ENCODE data around the gene TMEM11. TPM values are rescaled to one million over a fixed set of nuclear protein-coding genes. Genes with fewer than 3 reads are reported as not detected.

Gene TMEM11, protein sequence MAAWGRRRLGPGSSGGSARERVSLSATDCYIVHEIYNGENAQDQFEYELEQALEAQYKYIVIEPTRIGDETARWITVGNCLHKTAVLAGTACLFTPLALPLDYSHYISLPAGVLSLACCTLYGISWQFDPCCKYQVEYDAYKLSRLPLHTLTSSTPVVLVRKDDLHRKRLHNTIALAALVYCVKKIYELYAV
- 10 to 100 TPM; 28.6 to 44.8 TPM for total RNA-seq

DNA sequence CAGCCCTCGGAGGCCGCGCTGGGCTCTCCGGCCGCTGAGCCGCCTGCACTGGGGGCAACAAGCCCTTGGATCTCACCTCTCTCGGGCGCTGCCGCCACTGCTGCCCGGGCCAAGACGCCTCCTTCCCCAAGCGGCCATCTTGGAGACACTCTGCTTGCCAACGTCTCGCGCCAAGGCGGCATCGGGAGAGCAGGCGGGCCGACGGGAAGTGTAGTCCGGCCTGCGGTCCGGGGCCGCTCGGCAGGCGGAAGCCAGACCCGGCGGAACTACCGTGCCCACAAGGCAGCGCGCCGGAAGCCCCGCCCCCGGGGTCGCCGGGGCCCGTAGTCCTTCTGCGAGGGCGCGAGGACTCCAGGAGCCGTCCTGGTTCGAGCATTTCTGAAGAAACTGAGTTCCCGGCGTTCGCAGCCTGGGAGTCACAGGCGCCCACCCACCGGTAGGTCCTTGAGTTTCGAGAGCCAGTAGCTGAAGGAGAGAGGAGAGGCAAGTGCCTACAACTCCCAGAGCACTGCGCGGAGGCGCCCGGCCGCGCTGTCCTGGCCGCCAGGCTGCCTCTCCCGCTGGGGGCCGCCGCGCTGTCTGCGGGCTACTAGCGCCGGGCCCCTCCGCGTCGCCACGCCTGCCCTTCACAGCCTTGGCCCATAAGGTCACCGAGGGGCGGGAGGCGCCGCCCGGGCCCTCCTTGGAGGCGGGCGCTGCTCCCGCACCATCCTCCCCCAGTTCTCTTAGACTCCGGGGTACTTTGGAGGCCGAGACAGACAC lies at the start of gene TMEM11:
TMEM11 (minus strand) TSS at position 147 of the 762 bp plus-strand sequence; CDS start at position 138, 9 bp downstream.
- DNase-seq: peak; percentile 94
- Histone ChIP-seq H3K9ac (ENCODE audit: low read depth in 2 of 2, low read length in 2 of 2) (peak within 1 kb of the TSS; percentile 91 to 95), H3K27me3 (no peaks in the 10 kb centered on the region), H3K9me3 (no peaks in the 10 kb centered on the region), H3K4me1 (peaks cover 22% of the 10 kb centered on the region), H3K36me3 (no peaks in the 10 kb centered on the region), H3K4me3 (peak within 1 kb of the TSS; percentile 97), H3K27ac (peak within 1 kb of the TSS; percentile 90)
- intact Hi-C loops (cut with DNase I): no loop called here
- TF ChIP-seq, protein P1, sequence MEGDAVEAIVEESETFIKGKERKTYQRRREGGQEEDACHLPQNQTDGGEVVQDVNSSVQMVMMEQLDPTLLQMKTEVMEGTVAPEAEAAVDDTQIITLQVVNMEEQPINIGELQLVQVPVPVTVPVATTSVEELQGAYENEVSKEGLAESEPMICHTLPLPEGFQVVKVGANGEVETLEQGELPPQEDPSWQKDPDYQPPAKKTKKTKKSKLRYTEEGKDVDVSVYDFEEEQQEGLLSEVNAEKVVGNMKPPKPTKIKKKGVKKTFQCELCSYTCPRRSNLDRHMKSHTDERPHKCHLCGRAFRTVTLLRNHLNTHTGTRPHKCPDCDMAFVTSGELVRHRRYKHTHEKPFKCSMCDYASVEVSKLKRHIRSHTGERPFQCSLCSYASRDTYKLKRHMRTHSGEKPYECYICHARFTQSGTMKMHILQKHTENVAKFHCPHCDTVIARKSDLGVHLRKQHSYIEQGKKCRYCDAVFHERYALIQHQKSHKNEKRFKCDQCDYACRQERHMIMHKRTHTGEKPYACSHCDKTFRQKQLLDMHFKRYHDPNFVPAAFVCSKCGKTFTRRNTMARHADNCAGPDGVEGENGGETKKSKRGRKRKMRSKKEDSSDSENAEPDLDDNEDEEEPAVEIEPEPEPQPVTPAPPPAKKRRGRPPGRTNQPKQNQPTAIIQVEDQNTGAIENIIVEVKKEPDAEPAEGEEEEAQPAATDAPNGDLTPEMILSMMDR (IDR thresholded peaks at IDR 0.05): no peak

DNA sequence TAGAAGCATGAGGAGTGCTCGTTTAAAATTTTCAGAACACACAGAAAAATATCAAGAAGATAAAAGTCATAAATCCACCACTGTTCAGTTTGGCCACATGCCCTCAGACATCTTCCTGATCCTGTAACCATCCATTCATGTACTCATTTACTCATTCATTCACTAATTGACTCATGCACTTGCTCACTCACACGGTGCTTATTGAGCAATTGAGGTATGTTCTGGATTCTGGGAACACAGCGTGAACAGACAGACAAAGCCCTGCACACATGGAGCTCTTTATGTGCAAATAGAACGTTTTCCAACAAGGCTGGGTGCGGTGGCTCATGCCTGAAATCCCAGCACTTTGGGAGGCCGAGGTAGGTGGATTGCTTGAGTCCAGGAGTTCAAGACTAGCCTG lies 49.4 kb upstream of the TMEM11 start:
- intact Hi-C loops (cut with DNase I): no loop called here
- no peaks in the 10 kb centered on the region for H3K36me3 ChIP-seq
- no peaks in the 10 kb centered on the region for H3K4me1 ChIP-seq
- no peaks in the 10 kb centered on the region for H3K27me3 ChIP-seq
- no peak overlapping the region for H3K27ac ChIP-seq
- no peak overlapping the region for H3K9ac ChIP-seq (ENCODE audit: low read depth in 2 of 2, low read length in 2 of 2)
- TF ChIP-seq, protein P1 (IDR thresholded peaks at IDR 0.05): no peak
- H3K4me3 ChIP-seq: no peak overlapping the region
- H3K9me3 ChIP-seq: no peaks in the 10 kb centered on the region
- no peak for DNase-seq

DNA sequence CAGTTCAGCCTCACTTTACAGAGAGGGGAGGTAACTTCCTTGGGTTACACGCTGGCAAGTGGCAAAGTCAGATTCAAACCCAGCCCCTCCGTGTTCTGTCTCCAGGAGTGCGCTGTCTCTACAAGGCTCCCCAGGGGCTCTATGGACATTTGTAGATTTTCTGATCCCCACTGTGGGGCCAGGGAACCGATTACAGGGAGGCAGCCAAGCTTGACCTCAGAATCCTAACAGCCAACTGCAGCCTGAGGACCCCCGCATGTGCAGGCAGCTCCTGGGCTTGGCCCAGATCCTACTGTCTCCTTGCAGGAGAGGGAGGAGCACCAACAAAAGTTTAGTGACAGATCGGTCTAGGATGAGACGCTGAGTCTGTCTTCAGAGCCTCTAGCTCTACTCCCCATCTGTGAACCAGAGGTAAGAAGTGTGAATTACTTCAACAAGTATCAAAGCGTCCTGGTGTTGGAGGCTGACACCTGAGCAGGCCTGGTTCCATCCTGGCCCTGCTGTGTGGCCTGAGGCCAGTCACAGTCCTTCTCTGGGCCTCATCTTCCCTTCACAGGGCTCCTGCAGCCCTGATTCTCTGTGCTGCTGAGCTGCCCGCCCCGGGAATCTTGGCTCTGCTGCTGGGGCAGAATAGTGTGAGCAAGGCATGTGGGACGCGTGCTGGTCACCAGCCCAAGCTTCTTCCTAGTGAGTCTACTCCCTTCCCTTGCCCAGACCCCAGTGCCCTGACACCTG lies 48.5 kb upstream of the TMEM11 start:
- H3K27ac ChIP-seq: no peak overlapping the region
- intact Hi-C loops (cut with DNase I): no loop called here
- no peaks in the 10 kb centered on the region for H3K36me3 ChIP-seq
- no peak overlapping the region for H3K9ac ChIP-seq (ENCODE audit: low read depth in 2 of 2, low read length in 2 of 2)
- H3K4me3 ChIP-seq: no peak overlapping the region
- H3K27me3 ChIP-seq: no peaks in the 10 kb centered on the region
- no peaks in the 10 kb centered on the region for H3K4me1 ChIP-seq
- no peak for DNase-seq
- H3K9me3 ChIP-seq: no peaks in the 10 kb centered on the region
- TF ChIP-seq, protein P1 (IDR thresholded peaks at IDR 0.05): no peak

DNA sequence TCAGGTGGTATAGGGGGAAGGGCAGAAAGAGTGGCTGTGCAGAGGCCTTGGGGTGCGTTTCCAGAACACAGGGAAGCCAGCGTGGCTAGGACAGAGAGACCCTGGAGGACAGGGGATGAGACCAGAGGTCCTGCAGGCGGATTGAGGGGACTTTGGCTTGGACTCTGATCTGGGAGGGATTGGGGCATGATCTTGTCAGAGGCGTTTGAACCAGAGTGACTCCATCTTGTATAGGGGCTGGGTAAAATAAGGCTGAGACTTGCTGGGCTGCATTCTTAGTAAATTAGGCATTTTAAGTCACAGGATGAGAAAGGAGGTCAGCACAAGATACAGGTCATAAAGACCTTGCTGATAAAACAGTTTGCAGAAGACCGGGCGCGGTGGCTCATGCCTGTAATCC lies 44.6 kb upstream of the TMEM11 start:
- intact Hi-C loops (cut with DNase I): no loop called here
- Histone ChIP-seq H3K27me3 (no peaks in the 10 kb centered on the region), H3K9ac (ENCODE audit: low read depth in 2 of 2, low read length in 2 of 2) (no peak overlapping the region), H3K9me3 (no peaks in the 10 kb centered on the region), H3K36me3 (no peaks in the 10 kb centered on the region), H3K4me3 (no peak overlapping the region), H3K4me1 (peaks cover 4% of the 10 kb centered on the region), H3K27ac (no peak overlapping the region)
- no peak for DNase-seq
- TF ChIP-seq, protein P1 (IDR thresholded peaks at IDR 0.05): no peak

DNA sequence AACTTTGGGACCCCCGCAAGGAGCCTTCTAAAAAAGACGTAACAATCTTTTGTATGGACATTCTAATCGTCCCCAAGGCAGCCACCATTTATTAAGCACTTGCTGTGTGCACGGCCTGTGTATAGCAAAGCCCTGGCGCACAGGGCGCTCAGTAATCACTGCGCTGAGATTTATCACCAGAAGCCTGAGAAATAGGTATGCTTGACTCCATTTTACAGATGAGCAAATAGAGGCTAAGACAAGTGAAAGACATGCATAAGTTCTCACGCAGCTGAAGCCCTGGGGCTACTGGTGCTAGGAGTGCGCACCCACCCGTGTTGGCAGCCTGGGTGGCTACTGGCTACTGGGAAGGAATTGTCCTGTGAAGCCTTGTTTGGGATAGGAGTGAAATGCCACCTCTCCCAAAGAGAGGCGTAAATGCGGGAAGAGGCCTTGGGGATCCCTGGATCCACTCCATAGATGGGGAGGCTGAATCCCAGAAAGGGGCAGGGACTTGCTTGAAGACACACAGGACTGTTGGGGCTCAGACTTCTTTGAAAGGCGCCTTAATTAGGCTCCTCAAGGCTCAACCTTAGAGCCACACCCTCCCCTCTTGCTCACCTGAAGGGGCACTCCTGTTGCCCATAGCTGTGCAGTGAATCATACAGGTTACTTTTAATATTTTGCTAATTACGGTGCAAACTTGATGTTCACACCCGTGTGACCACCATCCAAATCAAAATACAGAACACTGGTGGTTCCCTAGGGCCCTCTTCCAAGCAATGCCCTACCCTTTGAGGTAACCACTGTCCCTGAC lies 39.9 kb upstream of the TMEM11 start:
- DNase-seq: no peak
- intact Hi-C loops (cut with DNase I): no loop called here
- Histone ChIP-seq H3K9ac (ENCODE audit: low read depth in 2 of 2, low read length in 2 of 2) (peak overlapping the region; percentile 28 to 71), H3K27me3 (no peaks in the 10 kb centered on the region), H3K36me3 (no peaks in the 10 kb centered on the region), H3K4me3 (peak overlapping the region; percentile 33), H3K27ac (no peak overlapping the region), H3K4me1 (peaks cover 4% of the 10 kb centered on the region), H3K9me3 (no peaks in the 10 kb centered on the region)
- TF ChIP-seq, protein P1 (IDR thresholded peaks at IDR 0.05): no peak
